ENCODE results near the gene NPAS3. TPM values are rescaled to one million over a fixed set of nuclear protein-coding genes. Genes with fewer than 3 reads are reported as not detected.

The NPAS3 gene
- total RNA-seq, 6 donors from 2014 or later, result 0.30 to 0.77 (median 0.59) TPM; not detected in 2

GRCh38 chr14:33315721-33316120, 377.0 kb downstream of the NPAS3 start:
- H3K27ac ChIP-seq, result no peak overlapping the region
- no peak for DNase-seq

GRCh38 chr14:33317675-33318074, 379.0 kb downstream of the NPAS3 start:
- 65 to 72% methylated on average over 5 of the region's 5 CpGs for WGBS, 2 donors
- no peak for DNase-seq
- Histone ChIP-seq H3K27ac (no peak overlapping the region), H3K4me3 (no peak overlapping the region), H3K36me3 (no peaks in the 10 kb centered on the region), H3K9me3 (no peaks in the 10 kb centered on the region), H3K4me1 (peaks cover 0 to 7% (median 0%) of the 10 kb centered on the region in 4 donors), H3K27me3 (no peaks in the 10 kb centered on the region)
- ATAC-seq (ENCODE audit: low FRiP score in 2 of 2), result no peak
- TF ChIP-seq POLR2A (IDR thresholded peaks at IDR 0.05), result no peak
- no peak for TF ChIP-seq CTCF (IDR thresholded peaks at IDR 0.05)

More at GRCh38 chr14:33315721-33316120, 377.0 kb downstream of the NPAS3 start:
- H3K4me1 ChIP-seq, result peaks cover 0 to 7% (median 0%) of the 10 kb centered on the region in 4 donors
- H3K4me3 ChIP-seq, result no peak overlapping the region
- H3K36me3 ChIP-seq, result no peaks in the 10 kb centered on the region
- no peaks in the 10 kb centered on the region for H3K9me3 ChIP-seq
- TF ChIP-seq EP300 (IDR thresholded peaks at IDR 0.05) (no peak), CTCF (IDR thresholded peaks at IDR 0.05) (no peak), POLR2AphosphoS5 (IDR thresholded peaks at IDR 0.05) (no peak), POLR2A (IDR thresholded peaks at IDR 0.05) (no peak)
- no peak for ATAC-seq (ENCODE audit: low FRiP score in 2 of 2)
- no peaks in the 10 kb centered on the region for H3K27me3 ChIP-seq
- WGBS, 2 donors, result 58 to 71% methylated on average over 2 of the region's 2 CpGs

GRCh38 chr14:33323979-33324378, 385.3 kb downstream of the NPAS3 start:
- H3K4me3 ChIP-seq, result no peak overlapping the region
- no peak for TF ChIP-seq CTCF (IDR thresholded peaks at IDR 0.05)
- no peaks in the 10 kb centered on the region for H3K27me3 ChIP-seq
- WGBS, 2 donors, result 88 to 89% methylated on average over 7 of the region's 7 CpGs
- DNase-seq (no peak), ATAC-seq (ENCODE audit: low FRiP score in 2 of 2) (no peak)
- no peaks in the 10 kb centered on the region for H3K4me1 ChIP-seq
- H3K27ac ChIP-seq, result no peak overlapping the region
- H3K9me3 ChIP-seq, result no peaks in the 10 kb centered on the region
- H3K36me3 ChIP-seq, result no peaks in the 10 kb centered on the region

GRCh38 chr14:33331176-33331949, 392.7 kb downstream of the NPAS3 start:
- H3K27me3 ChIP-seq, result no peaks in the 10 kb centered on the region
- peaks cover 0 to 4% (median 0%) of the 10 kb centered on the region in 4 donors for H3K9me3 ChIP-seq
- ATAC-seq (ENCODE audit: low FRiP score in 2 of 2) (no peak), DNase-seq (no peak)
- TF ChIP-seq EP300 (IDR thresholded peaks at IDR 0.05) (no peak), POLR2A (IDR thresholded peaks at IDR 0.05) (no peak), POLR2AphosphoS5 (IDR thresholded peaks at IDR 0.05) (no peak), CTCF (IDR thresholded peaks at IDR 0.05) (no peak)
- no peak overlapping the region for H3K4me3 ChIP-seq
- H3K36me3 ChIP-seq, result no peaks in the 10 kb centered on the region
- no peak overlapping the region for H3K27ac ChIP-seq
- no peaks in the 10 kb centered on the region for H3K4me1 ChIP-seq
- 82 to 86% methylated on average over 11 of the region's 11 CpGs for WGBS, 2 donors

- Histone ChIP-seq H3K27me3 (no peaks in the 10 kb centered on the region), H3K4me3 (no peak overlapping the region), H3K9me3 (peaks cover 0 to 6% (median 3%) of the 10 kb centered on the region in 4 donors), H3K36me3 (no peaks in the 10 kb centered on the region), H3K27ac (no peak overlapping the region), H3K4me1 (no peaks in the 10 kb centered on the region)
- ATAC-seq (ENCODE audit: low FRiP score in 2 of 2), result no peak
- 57 to 72% methylated on average over 6 of the region's 6 CpGs for WGBS, 2 donors
- DNase-seq, result no peak
- no peak for TF ChIP-seq POLR2AphosphoS5 (IDR thresholded peaks at IDR 0.05)
Observed at GRCh38 chr14:33332497-33332896, 393.8 kb downstream of the NPAS3 start.
